HG03139 (cell line): ENCODE data around the gene MLEC.
"Not testable (repeated sequence)": the region's sequence is repeated elsewhere in the genome, so short reads cannot be mapped to it uniquely, and the experiment has no call there.

Source experiments
- ATAC-seq: cut with Tn5 transposase; IDR thresholded peaks from one replicate; pipeline ENCODE4 v1.9.1; 2021; ENCODE audit not compliant: unreplicated experiment

The MLEC gene

GRCh38 chr12:120661432-120661831 lies 25.5 kb upstream of the MLEC start:
- ATAC-seq = no peak

- ATAC-seq = no peak
These were observed 24.1 kb upstream of the MLEC start for GRCh38 chr12:120662879-120663278.

- no peak for ATAC-seq
These were observed 23.2 kb upstream of the MLEC start for GRCh38 chr12:120663741-120664140.

- no peak for ATAC-seq
These were observed 20.2 kb upstream of the MLEC start for GRCh38 chr12:120666571-120667390.

GRCh38 chr12:120668091-120668867 lies 18.7 kb upstream of the MLEC start:
- no peak for ATAC-seq

- ATAC-seq = no peak
These were observed 17.8 kb upstream of the MLEC start for GRCh38 chr12:120668868-120669840.

GRCh38 chr12:120670237-120670636 lies 16.7 kb upstream of the MLEC start:
- not testable (repeated sequence) for ATAC-seq

GRCh38 chr12:120670667-120671066 lies 16.3 kb upstream of the MLEC start:
- ATAC-seq = no peak

- ATAC-seq = no peak
These were observed 12.8 kb upstream of the MLEC start for GRCh38 chr12:120674097-120674636.

GRCh38 chr12:120677765-120678473 lies 9.0 kb upstream of the MLEC start:
- ATAC-seq = no peak

GRCh38 chr12:120678572-120678971 lies 8.4 kb upstream of the MLEC start:
- no peak for ATAC-seq

GRCh38 chr12:120680165-120680738 lies 6.7 kb upstream of the MLEC start:
- ATAC-seq = no peak

GRCh38 chr12:120684523-120684932 lies 2.4 kb upstream of the MLEC start:
- no peak for ATAC-seq

- no peak for ATAC-seq
These were observed 1.4 kb upstream of the MLEC start for GRCh38 chr12:120685522-120685921.

- ATAC-seq = peak; percentile 60
These were observed 729 bp upstream of the MLEC start for GRCh38 chr12:120686151-120686689.

GRCh38 chr12:120687578-120688289 lies 785 bp downstream of the MLEC start:
- ATAC-seq = no peak

- no peak for ATAC-seq
These were observed 1.6 kb downstream of the MLEC start for GRCh38 chr12:120688527-120689071.

GRCh38 chr12:120689397-120690082 lies 2.6 kb downstream of the MLEC start:
- no peak for ATAC-seq
